GM23338 (cell line): ENCODE results near the gene DDX39A. TPM values are rescaled to one million over a fixed set of nuclear protein-coding genes. Genes with fewer than 3 reads are reported as not detected.

Experiments
- ATAC-seq: fragments of 200-7000 bp; cut with Tn5 transposase; 3 replicates; pipeline ENCODE4 v1.9.1; 2020
- DNase-seq: peaks from one replicate; pipeline ENCODE4 v3.0.0-alpha.2; 2015; ENCODE audit warnings: low spot score
- H2AFZ ChIP-seq: fragments of 200-600 bp; sonication (generic); 2 replicates; pipeline ENCODE4 v1.8.0; 2016; ENCODE audit warnings: antibody characterized with exemption, mild to moderate bottlenecking, moderate library complexity
- H3F3A ChIP-seq: fragments of 200-600 bp; sonication (generic); replicated peaks from 2 replicates; pipeline ENCODE4 v1.8.0; 2017; ENCODE audit warnings: antibody characterized with exemption, mixed run types, low read depth
- H3K27ac ChIP-seq: fragments of 200-600 bp; sonication (generic); 2 replicates; pipeline ENCODE4 v1.6.1; 2016; ENCODE audit warnings: low read depth
- H3K27me3 ChIP-seq: fragments of 200-600 bp; sonication (generic); 2 replicates; pipeline ENCODE4 v1.8.0; 2016; ENCODE audit warnings: mild to moderate bottlenecking, mixed run types, moderate library complexity; ENCODE audit not compliant: insufficient read depth
- H3K36me3 ChIP-seq: fragments of 200-600 bp; sonication (generic); 2 replicates; pipeline ENCODE4 v1.8.0; 2016; ENCODE audit warnings: mild to moderate bottlenecking; ENCODE audit not compliant: insufficient read depth
- H3K4me1 ChIP-seq: fragments of 200-600 bp; sonication (generic); 2 replicates; pipeline ENCODE4 v1.8.0; 2016; ENCODE audit warnings: mild to moderate bottlenecking, moderate library complexity; ENCODE audit not compliant: insufficient read depth
- H3K4me2 ChIP-seq: fragments of 200-600 bp; sonication (generic); 2 replicates; pipeline ENCODE4 v1.7.1; 2017; ENCODE audit warnings: mixed run types
- H3K4me3 ChIP-seq: fragments of 200-600 bp; sonication (generic); 2 replicates; pipeline ENCODE4 v1.6.1; 2016; ENCODE audit warnings: mixed run types
- H3K79me2 ChIP-seq: fragments of 200-600 bp; sonication (generic); replicated peaks from 2 replicates; pipeline ENCODE4 v1.8.0; 2017; ENCODE audit warnings: mild to moderate bottlenecking; ENCODE audit not compliant: insufficient read depth
- H3K9me2 ChIP-seq: fragments of 200-600 bp; sonication (generic); 2 replicates; pipeline ENCODE4 v1.8.0; 2017; ENCODE audit not compliant: insufficient read depth
- H4K20me1 ChIP-seq: fragments of 200-600 bp; sonication (generic); replicated peaks from 2 replicates; pipeline ENCODE4 v1.8.0; 2017; ENCODE audit warnings: mild to moderate bottlenecking; ENCODE audit not compliant: insufficient read depth
- H3K27ac Mint-ChIP-seq: 2 replicates; pipeline ENCODE4 v1.8.0; 2020; ENCODE audit warnings: inconsistent platforms, mild to moderate bottlenecking, moderate library complexity, mixed read lengths
- H3K27me3 Mint-ChIP-seq: 3 replicates; pipeline ENCODE4 v1.8.0; 2022; ENCODE audit warnings: low read depth, mild to moderate bottlenecking, moderate library complexity, mixed read lengths, inconsistent platforms; ENCODE audit not compliant: insufficient read depth, poor library complexity
- H3K36me3 Mint-ChIP-seq: 3 replicates; pipeline ENCODE4 v1.8.0; 2021; ENCODE audit warnings: low read depth, mild to moderate bottlenecking, inconsistent platforms, moderate library complexity, mixed read lengths
- H3K4me1 Mint-ChIP-seq: 3 replicates; pipeline ENCODE4 v1.8.0; 2020; ENCODE audit warnings: mild to moderate bottlenecking, inconsistent platforms, mixed read lengths
- H3K4me3 Mint-ChIP-seq: 3 replicates; pipeline ENCODE4 v1.8.0; 2021; ENCODE audit warnings: moderate library complexity, mild to moderate bottlenecking, inconsistent platforms, mixed read lengths
- H3K9me3 Mint-ChIP-seq: 3 replicates; pipeline ENCODE4 v1.8.0; 2020; ENCODE audit warnings: moderate library complexity, mild to moderate bottlenecking, inconsistent platforms, mixed read lengths
- CREB1 ChIP-seq: fragments of 250-450 bp; sonication (Bioruptor Pico); IDR thresholded peaks from 2 replicates; pipeline ENCODE4 v1.5.0; 2020; ENCODE audit warnings: low read depth, mild to moderate bottlenecking, moderate library complexity
- CTCF ChIP-seq, 2 experiments: fragments of 200-600 bp in 1 of 2; sonication (generic) in 1 of 2; conservative IDR thresholded peaks; 2 replicates each; pipeline versions ENCODE4 v1.5.1 to v1.6.1; 2016 to 2017; ENCODE audit warnings: antibody characterized with exemption in 2 of 2, low read depth in 2 of 2, mild to moderate bottlenecking in 2 of 2, moderate library complexity in 1 of 2
- ETS1 ChIP-seq: IDR thresholded peaks from 2 replicates; pipeline ENCODE4 v1.6.1; 2016; ENCODE audit warnings: antibody characterized with exemption
- EZH2 ChIP-seq: fragments of 200-600 bp; sonication (generic); IDR thresholded peaks from one replicate; pipeline ENCODE4 v1.8.0; 2017; ENCODE audit warnings: antibody characterized with exemption, mild to moderate bottlenecking, low read depth; ENCODE audit not compliant: unreplicated experiment
- EZH2phosphoT487 ChIP-seq: fragments of 200-600 bp; sonication (generic); IDR thresholded peaks from one replicate; pipeline ENCODE4 v1.8.1; 2018; ENCODE audit warnings: antibody characterized with exemption; ENCODE audit not compliant: unreplicated experiment
- JUNB ChIP-seq: IDR thresholded peaks from one replicate; pipeline ENCODE4 v1.6.1; 2016; ENCODE audit warnings: antibody characterized with exemption; ENCODE audit not compliant: unreplicated experiment
- NANOG ChIP-seq: IDR thresholded peaks from 2 replicates; pipeline ENCODE4 v1.6.1; 2016; ENCODE audit warnings: antibody characterized with exemption, borderline replicate concordance
- POLR2AphosphoS5 ChIP-seq: IDR thresholded peaks from 2 replicates; pipeline ENCODE4 v1.6.1; 2016; ENCODE audit warnings: antibody characterized with exemption, low read depth
- REST ChIP-seq: IDR thresholded peaks from one replicate; pipeline ENCODE4 v1.6.1; 2018; ENCODE audit warnings: antibody characterized with exemption; ENCODE audit not compliant: unreplicated experiment
- STAT1 ChIP-seq: IDR thresholded peaks from one replicate; pipeline ENCODE4 v1.6.1; 2016; ENCODE audit warnings: antibody characterized with exemption; ENCODE audit not compliant: unreplicated experiment
- ZNF114 ChIP-seq: fragments of 250-450 bp; sonication (Bioruptor Pico); IDR thresholded peaks from 2 replicates; pipeline ENCODE4 v1.5.0; 2020; ENCODE audit warnings: mild to moderate bottlenecking, moderate library complexity
- ZNF331 ChIP-seq: fragments of 250-450 bp; sonication (Bioruptor Pico); IDR thresholded peaks from 2 replicates; pipeline ENCODE4 v1.5.0; 2020; ENCODE audit warnings: low read depth, mild to moderate bottlenecking, moderate library complexity
- ZNF462 ChIP-seq: fragments of 250-450 bp; sonication (Bioruptor Pico); IDR thresholded peaks from 2 replicates; pipeline ENCODE4 v1.5.0; 2020; ENCODE audit warnings: mild to moderate bottlenecking, moderate library complexity
- polyA plus RNA-seq: library from polyadenylated mRNA; unstranded; fragments of >200 nt; fragmentation: Nextera tagmentation; extraction: Ambion mirVana; gene quantifications from 2 replicates; pipeline ENCODE4 v1.2.1, GENCODE V29; 2016
- total RNA-seq: library from RNA; depleted of rRNA; stranded (reverse); fragments of >200 nt; shearing (Covaris generic); gene quantifications from 2 replicates; pipeline ENCODE4 v1.2.3, GENCODE V29; 2014

Gene DDX39A
- total and polyA plus RNA-seq, 2 experiments from 2014 or later: 195 to 196 TPM

GRCh38 chr19:14410091-14411051 is 8.8 kb downstream of the DDX39A start:
- Histone ChIP-seq H2AFZ (no peak overlapping the region), H3K27ac (no peak overlapping the region), H3K4me1 (peaks cover 10% of the 10 kb centered on the region; the same call in 1 of the 2 replicates), H3F3A (peaks cover 23% of the 10 kb centered on the region; the same call in 1 of the 2 replicates), H3K79me2 (peaks cover 39% of the 10 kb centered on the region), H4K20me1 (peaks cover 32% of the 10 kb centered on the region), H3K9me2 (no peaks in the 10 kb centered on the region), H3K4me2 (no peak overlapping the region), H3K4me3 (no peak overlapping the region), H3K27me3 (no peaks in the 10 kb centered on the region), H3K36me3 (peaks cover 34% of the 10 kb centered on the region)
- ATAC-seq: no peak
- no peak overlapping the region for H3K27ac Mint-ChIP-seq
- peaks cover 68% of the 10 kb centered on the region for H3K36me3 Mint-ChIP-seq
- no peak overlapping the region for H3K4me3 Mint-ChIP-seq
- H3K9me3 Mint-ChIP-seq: no peaks in the 10 kb centered on the region; the same call in 2 of the 3 replicates
- peaks cover 25% of the 10 kb centered on the region for H3K4me1 Mint-ChIP-seq
- DNase-seq: no peak
- H3K27me3 Mint-ChIP-seq: peaks cover 8% of the 10 kb centered on the region
- TF ChIP-seq POLR2AphosphoS5: no peak
- no peak for TF ChIP-seq ETS1
- no peak for TF ChIP-seq CREB1
- TF ChIP-seq REST: no peak
- TF ChIP-seq EZH2: no peak
- no peak for TF ChIP-seq ZNF331 (CRISPR knock-in tag)
- TF ChIP-seq CTCF (conservative IDR thresholded peaks at IDR 0.05; ENCODE audit: low read depth in 2 of 2): no peak
- no peak for TF ChIP-seq EZH2phosphoT487
- TF ChIP-seq ZNF462 (CRISPR knock-in tag): no peak
- TF ChIP-seq JUNB: no peak
- TF ChIP-seq ZNF114 (CRISPR knock-in tag): no peak
- TF ChIP-seq NANOG: no peak
- no peak for TF ChIP-seq STAT1
